H1 (cell line): ENCODE results near the gene TPPP. TPM values are rescaled to one million over a fixed set of nuclear protein-coding genes. Genes with fewer than 3 reads are reported as not detected.
A peak's percentile ranks its signal among the peaks of the same experiment; 100 is the strongest.

Experiments
- CTCF ChIA-PET: fragments of 300-600 bp; sonication (Branson Sonifier 250); formaldehyde crosslinking; loops from one replicate; lab custom pipeline; 2021; ENCODE audit not compliant: partially characterized antibody; lab: Charles Lee
- POLR2A ChIA-PET: fragments of 300-600 bp; sonication (Branson Sonifier 250); formaldehyde crosslinking; loops from one replicate; lab custom pipeline; 2021; ENCODE audit warnings: inconsistent platforms; ENCODE audit not compliant: partially characterized antibody; lab: Charles Lee
- DNase-seq, 2 experiments: peaks; one replicate each; pipeline versions ENCODE4 v3.0.0 to v3.0.0-alpha.2; 2010 to 2022; ENCODE audit warnings: low spot score in 2 of 2, low read depth in 1 of 2, mixed read lengths in 1 of 2
- FAIRE-seq: peaks from 2 replicates; lab custom pipeline; 2011; peaks lifted over from hg19 to GRCh38; lab: Jason Lieb, UNC
- H2AFZ ChIP-seq: 2 replicates; pipeline ENCODE4 v1.8.1; 2012; ENCODE audit warnings: low read length, inconsistent platforms
- H2AK5ac ChIP-seq: 2 replicates; pipeline ENCODE4 v1.6.1; 2013; ENCODE audit warnings: low read depth, low read length
- H2BK120ac ChIP-seq: replicated peaks from 2 replicates; pipeline ENCODE3; 2013; ENCODE audit warnings: low read depth, low read length, inconsistent platforms
- H2BK12ac ChIP-seq: 2 replicates; pipeline ENCODE4 v1.6.1; 2013; ENCODE audit warnings: low read depth, low read length
- H2BK15ac ChIP-seq: 2 replicates; pipeline ENCODE4 v1.6.1; 2013; ENCODE audit warnings: low read length
- H2BK20ac ChIP-seq: 2 replicates; pipeline ENCODE4 v1.6.1; 2013; ENCODE audit warnings: low read length
- H2BK5ac ChIP-seq: 2 replicates; pipeline ENCODE4 v1.6.1; 2013; ENCODE audit warnings: low read depth, low read length
- H3K14ac ChIP-seq: 2 replicates; pipeline ENCODE4 v1.6.1; 2013; ENCODE audit warnings: inconsistent platforms; ENCODE audit not compliant: insufficient read length
- H3K18ac ChIP-seq: 2 replicates; pipeline ENCODE4 v1.6.1; 2013; ENCODE audit warnings: low read length; ENCODE audit errors: extremely low read depth
- H3K23ac ChIP-seq: 2 replicates; pipeline ENCODE4 v1.6.1; 2013; ENCODE audit warnings: inconsistent platforms; ENCODE audit not compliant: insufficient read length
- H3K23me2 ChIP-seq: 2 replicates; pipeline ENCODE4 v1.6.1; 2013; ENCODE audit warnings: low read depth, low read length
- H3K27ac ChIP-seq: 2 replicates; pipeline ENCODE4 v1.6.1; 2011; ENCODE audit warnings: low read depth, low read length, inconsistent platforms
- H3K27me3 ChIP-seq, 4 experiments: replicated peaks in 1 of 4; 1 replicate in 1 of 4; 2 replicates in 3 of 4; pipeline versions ENCODE4 v1.6.1 to v1.8.1; 2011 to 2013; ENCODE audit warnings: low read length in 3 of 4, mild to moderate bottlenecking in 3 of 4, inconsistent platforms in 2 of 4, mixed read lengths in 2 of 4, moderate library complexity in 1 of 4; ENCODE audit not compliant: control insufficient read depth in 3 of 4, insufficient read depth in 3 of 4; ENCODE audit errors: extremely low read depth in 1 of 4
- H3K36me3 ChIP-seq, 4 experiments: 2 replicates each; pipeline versions ENCODE4 v1.6.1 to v1.8.1; 2011 to 2013; ENCODE audit warnings: mild to moderate bottlenecking in 4 of 4, low read length in 3 of 4, moderate library complexity in 2 of 4, control low read depth in 1 of 4, inconsistent platforms in 1 of 4; ENCODE audit not compliant: insufficient read depth in 4 of 4, control insufficient read depth in 2 of 4
- H3K4ac ChIP-seq: replicated peaks from 2 replicates; pipeline ENCODE3; 2013; ENCODE audit warnings: low read length, low read depth, mixed read lengths, inconsistent platforms; ENCODE audit not compliant: insufficient read length
- H3K4me1 ChIP-seq, 4 experiments: replicated peaks in 1 of 4; 1 replicate in 1 of 4; 2 replicates in 3 of 4; pipeline versions ENCODE4 v1.6.1 to v1.8.1; 2011 to 2013; ENCODE audit warnings: low read length in 3 of 4, inconsistent platforms in 2 of 4, mixed read lengths in 1 of 4; ENCODE audit not compliant: insufficient read depth in 4 of 4, control insufficient read depth in 3 of 4
- H3K4me2 ChIP-seq, 2 experiments: 2 replicates each; pipeline versions ENCODE4 v1.6.1 to v1.8.1; 2011 to 2013; ENCODE audit warnings: low read depth in 2 of 2, low read length in 2 of 2, control low read depth in 1 of 2, inconsistent platforms in 1 of 2, mild to moderate bottlenecking in 1 of 2; ENCODE audit not compliant: insufficient read depth in 1 of 2
- H3K4me3 ChIP-seq, 4 experiments: fragments of 200-600, 300-600 bp in 1 of 4; sonication (generic), shearing (Covaris generic), sonication (Bioruptor Twin) in 1 of 4; 2 replicates each; pipeline versions ENCODE4 v1.5.1 to v1.8.1; 2011 to 2016; ENCODE audit warnings: low read length in 4 of 4, low read depth in 3 of 4, control low read depth in 2 of 4, inconsistent platforms in 2 of 4, mild to moderate bottlenecking in 2 of 4, mixed read lengths in 1 of 4, moderate library complexity in 1 of 4; ENCODE audit not compliant: insufficient read depth in 2 of 4; ENCODE audit errors: extremely low read depth in 1 of 4
- H3K56ac ChIP-seq: replicated peaks from 2 replicates; pipeline ENCODE3; 2013; ENCODE audit warnings: low read depth, mild to moderate bottlenecking, mixed read lengths, low read length, inconsistent platforms; ENCODE audit not compliant: insufficient read length
- H3K79me1 ChIP-seq: 2 replicates; pipeline ENCODE4 v1.6.1; 2013; ENCODE audit warnings: low read depth, low read length, control low read depth
- H3K79me2 ChIP-seq, 2 experiments: 2 replicates each; pipeline versions ENCODE4 v1.6.1 to v1.8.1; 2012 to 2013; ENCODE audit warnings: low read length in 2 of 2, mild to moderate bottlenecking in 2 of 2, inconsistent platforms in 1 of 2; ENCODE audit not compliant: insufficient read depth in 2 of 2, control insufficient read depth in 1 of 2
- H3K9ac ChIP-seq, 4 experiments: replicated peaks in 1 of 4; 1 replicate in 1 of 4; 2 replicates in 3 of 4; pipeline versions ENCODE4 v1.6.1 to v1.8.1; 2011 to 2013; ENCODE audit warnings: low read depth in 3 of 4, low read length in 3 of 4, control low read depth in 2 of 4, mild to moderate bottlenecking in 2 of 4, moderate library complexity in 2 of 4, inconsistent platforms in 1 of 4; ENCODE audit errors: extremely low read depth in 1 of 4
- H3K9me3 ChIP-seq, 2 experiments: 2 replicates each; pipeline versions ENCODE4 v1.6.1 to v1.8.1; 2012 to 2013; ENCODE audit warnings: mild to moderate bottlenecking in 2 of 2, moderate library complexity in 2 of 2, control low read depth in 1 of 2, inconsistent platforms in 1 of 2, low read depth in 1 of 2, low read length in 1 of 2, mixed read lengths in 1 of 2; ENCODE audit not compliant: insufficient read depth in 2 of 2
- H4K20me1 ChIP-seq, 2 experiments: replicated peaks in 1 of 2; 2 replicates each; pipeline versions ENCODE3 to v1.8.1; 2011 to 2013; ENCODE audit warnings: inconsistent platforms in 2 of 2, low read length in 2 of 2, mild to moderate bottlenecking in 1 of 2; ENCODE audit not compliant: insufficient read depth in 2 of 2, control insufficient read depth in 1 of 2
- H4K5ac ChIP-seq: 2 replicates; pipeline ENCODE4 v1.6.1; 2013; ENCODE audit warnings: low read length, low read depth, mixed read lengths, inconsistent platforms; ENCODE audit not compliant: insufficient read length
- H4K8ac ChIP-seq: 2 replicates; pipeline ENCODE4 v1.8.0; 2013; ENCODE audit warnings: mild to moderate bottlenecking, moderate library complexity, low read length, inconsistent platforms; ENCODE audit not compliant: insufficient read depth; ENCODE audit errors: extremely low read depth
- H4K91ac ChIP-seq: replicated peaks from 2 replicates; pipeline ENCODE3; 2013; ENCODE audit warnings: low read length, mixed read lengths, inconsistent platforms; ENCODE audit not compliant: insufficient read length
- RAD21 ChIP-seq, 2 experiments: IDR thresholded peaks in 1 of 2; conservative IDR thresholded peaks in 1 of 2; 2 replicates each; pipeline ENCODE4 v1.6.1; 2011; ENCODE audit warnings: low read depth in 2 of 2, low read length in 2 of 2, improper control_type of control experiment in 1 of 2, inconsistent platforms in 1 of 2, mild to moderate bottlenecking in 1 of 2, moderate library complexity in 1 of 2
- RNF2 ChIP-seq: fragments of 200-900, 300-1000 bp; sonication (generic); IDR thresholded peaks from 2 replicates; pipeline ENCODE4 v1.7.1; 2016; ENCODE audit warnings: borderline replicate concordance, low read depth, mild to moderate bottlenecking, antibody characterized with exemption, low read length; ENCODE audit not compliant: poor library complexity, severe bottlenecking; ENCODE audit errors: missing control alignments
- SAP30 ChIP-seq: fragments of 300-600 bp; sonication (generic); IDR thresholded peaks from 2 replicates; pipeline ENCODE4 v1.7.1; 2012; ENCODE audit warnings: low read length, moderate library complexity, mild to moderate bottlenecking, inconsistent platforms; ENCODE audit not compliant: insufficient read depth, insufficient replicate concordance
- WGBS, 2 experiments: shearing (Covaris generic) in 1 of 2; methylation state at CpG; one replicate each; pipeline versions ENCODE4 v1.1.6 to v1.1.7; 2013 to 2015; ENCODE audit warnings: low lambda C conversion rate in 2 of 2, mixed read lengths in 2 of 2, inconsistent platforms in 1 of 2, low coverage in 1 of 2, missing lambda C conversion rate in 1 of 2; ENCODE audit not compliant: insufficient replicate concordance in 2 of 2, insufficient coverage in 1 of 2, insufficient read length in 1 of 2; ENCODE audit errors: extremely low coverage in 1 of 2, missing lambda C conversion rate in 1 of 2; 5-methylcytosine and 5-hydroxymethylcytosine counted together
- polyA plus RNA-seq, 7 experiments: library from polyadenylated mRNA; depleted of rRNA in 3 of 7; stranded (reverse) in 5 of 7; unstranded in 2 of 7; fragments of >200 nt in 5 of 7; fragments of 200-250 nt in 2 of 7; gene quantifications; 1 replicate in 5 of 7; 2 replicates in 1 of 7; 4 replicates in 1 of 7; pipeline versions ENCODE4 v1.2.1 to v1.2.3, GENCODE V29; 2011 to 2013; ENCODE audit warnings: missing spikeins in 2 of 7, mixed read lengths in 2 of 7
- total RNA-seq: library from RNA; stranded (reverse); fragmentation: NEBNext Ultra II Directional; extraction: Animal tissue kit (Norgen Biotek cat#: 25700); gene quantifications from 2 replicates; pipeline ENCODE4 v1.2.1, GENCODE V29; 2021
- TF ChIP-seq, protein P1 (sequence below), 3 experiments: IDR thresholded peaks; 1 replicate in 2 of 3; 2 replicates in 1 of 3; pipeline versions ENCODE4 v1.5.1 to v1.6.1; 2011; ENCODE audit warnings: low read length in 3 of 3, mild to moderate bottlenecking in 3 of 3, inconsistent platforms in 2 of 3, low read depth in 1 of 3, moderate library complexity in 1 of 3; ENCODE audit not compliant: insufficient read depth in 1 of 3; ENCODE audit errors: control extremely low read depth in 1 of 3

The TPPP gene
- total and polyA plus RNA-seq, 2 of the 8 experiments (the other 6 are each of a cell fraction or from before 2014, with no cell fraction given), result 0.36 to 0.93 TPM

DNA sequence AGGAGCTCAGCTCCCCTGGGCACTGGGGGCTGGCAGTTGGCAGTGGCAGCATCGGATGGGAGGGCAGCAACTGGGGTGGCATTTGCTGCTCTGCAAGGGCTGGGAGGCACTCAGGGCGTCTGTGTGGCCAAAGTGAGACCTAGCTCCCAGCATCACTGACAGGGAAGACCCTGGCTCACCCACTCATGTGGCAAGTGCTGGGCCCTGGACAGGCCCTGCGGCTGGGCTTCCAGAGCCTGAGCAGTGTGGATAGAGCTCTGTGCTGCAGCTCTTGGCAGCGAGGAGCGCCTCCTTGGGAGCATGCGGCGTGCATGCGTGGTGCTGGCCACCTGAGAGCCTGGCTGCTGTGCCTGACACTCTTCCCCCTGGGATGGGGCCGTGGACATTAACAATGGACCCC, 70.8 kb downstream of the TPPP start:
- peak; percentile 34 to 44; a peak in 3 of 4 replicates for TF ChIP-seq RAD21 (IDR thresholded peaks at IDR 0.05 in 1 of 2, conservative IDR thresholded peaks at IDR 0.05 in 1 of 2; ENCODE audit: low read depth in 2 of 2, low read length in 2 of 2)
- no peak for TF ChIP-seq SAP30
- TF ChIP-seq, protein P1, sequence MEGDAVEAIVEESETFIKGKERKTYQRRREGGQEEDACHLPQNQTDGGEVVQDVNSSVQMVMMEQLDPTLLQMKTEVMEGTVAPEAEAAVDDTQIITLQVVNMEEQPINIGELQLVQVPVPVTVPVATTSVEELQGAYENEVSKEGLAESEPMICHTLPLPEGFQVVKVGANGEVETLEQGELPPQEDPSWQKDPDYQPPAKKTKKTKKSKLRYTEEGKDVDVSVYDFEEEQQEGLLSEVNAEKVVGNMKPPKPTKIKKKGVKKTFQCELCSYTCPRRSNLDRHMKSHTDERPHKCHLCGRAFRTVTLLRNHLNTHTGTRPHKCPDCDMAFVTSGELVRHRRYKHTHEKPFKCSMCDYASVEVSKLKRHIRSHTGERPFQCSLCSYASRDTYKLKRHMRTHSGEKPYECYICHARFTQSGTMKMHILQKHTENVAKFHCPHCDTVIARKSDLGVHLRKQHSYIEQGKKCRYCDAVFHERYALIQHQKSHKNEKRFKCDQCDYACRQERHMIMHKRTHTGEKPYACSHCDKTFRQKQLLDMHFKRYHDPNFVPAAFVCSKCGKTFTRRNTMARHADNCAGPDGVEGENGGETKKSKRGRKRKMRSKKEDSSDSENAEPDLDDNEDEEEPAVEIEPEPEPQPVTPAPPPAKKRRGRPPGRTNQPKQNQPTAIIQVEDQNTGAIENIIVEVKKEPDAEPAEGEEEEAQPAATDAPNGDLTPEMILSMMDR (IDR thresholded peaks at IDR 0.05; ENCODE audit: control extremely low read depth in 1 of 3, insufficient read depth in 1 of 3, low read depth in 1 of 3, low read length in 3 of 3), result peak in 2 of 3 experiments; percentile 6 to 30; a peak in 2 of 4 replicates
- TF ChIP-seq RNF2, result no peak
- ChIA-PET POLR2A (interaction anchor here (0.9 to 1.4 kb wide), 2 partner anchors 13 to 47 kb away, joined by 3 to 4 read pairs; no protein-coding TSS in a partner anchor), CTCF (interaction anchor here (0.9 to 1.3 kb wide), 4 partner anchors 13 to 176 kb away, joined by 3 to 6 read pairs (median 5); no protein-coding TSS in a partner anchor)
- Histone ChIP-seq H3K4me1 (no peaks in the 10 kb centered on the region), H2BK12ac (no peak overlapping the region), H3K36me3 (peaks cover 13 to 47% (median 39%) of the 10 kb centered on the region in 4 experiments), H3K56ac (no peak overlapping the region), H3K79me2 (peaks cover 0 to 7% of the 10 kb centered on the region in 2 experiments; a peak in 3 of 4 replicates), H4K91ac (no peak overlapping the region), H2AFZ (no peak overlapping the region), H3K23ac (no peak overlapping the region), H3K4ac (no peak overlapping the region), H4K20me1 (peaks cover 9 to 12% of the 10 kb centered on the region in 2 experiments), H3K14ac (no peak overlapping the region), H4K8ac (no peak overlapping the region), H3K9me3 (no peaks in the 10 kb centered on the region), H3K4me2 (no peak overlapping the region), H3K27me3 (no peaks in the 10 kb centered on the region), H3K18ac (no peak overlapping the region), H3K4me3 (no peak overlapping the region), H2BK20ac (no peak overlapping the region), H2BK15ac (no peak overlapping the region), H2BK5ac (no peak overlapping the region), H3K9ac (no peak overlapping the region), H3K79me1 (peaks cover 9% of the 10 kb centered on the region), H2AK5ac (no peak overlapping the region), H2BK120ac (no peak overlapping the region), H3K23me2 (no peaks in the 10 kb centered on the region), H4K5ac (no peak overlapping the region), H3K27ac (no peak overlapping the region)
- DNase-seq (no peak), FAIRE-seq (no peak)
- WGBS, 2 experiments, result 83% methylated on average over 9 of the region's 9 CpGs; no CpG with 5 or more reads in 1 of the 2 experiments
